Posterior vena cava (tissue), 2 donors: ENCODE results near the gene GSTO2. TPM values are rescaled to one million over a fixed set of nuclear protein-coding genes. Genes with fewer than 3 reads are reported as not detected.

ENCODE experiments used
- DNase-seq: peaks from one replicate; pipeline ENCODE4 v3.0.0-alpha.2; 2020; ENCODE audit warnings: low spot score
- intact Hi-C, 2 donors: fragments of 100-400 bp; cut with DNase I; formaldehyde crosslinking; loops; one replicate each; pipeline versions ENCODE4 v1.14.1 to v1.14.2; 2022 to 2023
- total RNA-seq, 2 donors: library from RNA; stranded (reverse); fragmentation: NEBNext Ultra II Directional; extraction: Animal tissue kit (Norgen Biotek cat#: 25700); gene quantifications; one replicate each; pipeline ENCODE4 v1.2.1, GENCODE V29; 2021
- donor health status: DM: yes; HTN: yes; CAD: no.
- donor health status: DM: yes; HTN: yes; CAD: no.

The GSTO2 gene
- total RNA-seq, 2 donors from 2014 or later = 0.48 to 1.9 TPM

DNA sequence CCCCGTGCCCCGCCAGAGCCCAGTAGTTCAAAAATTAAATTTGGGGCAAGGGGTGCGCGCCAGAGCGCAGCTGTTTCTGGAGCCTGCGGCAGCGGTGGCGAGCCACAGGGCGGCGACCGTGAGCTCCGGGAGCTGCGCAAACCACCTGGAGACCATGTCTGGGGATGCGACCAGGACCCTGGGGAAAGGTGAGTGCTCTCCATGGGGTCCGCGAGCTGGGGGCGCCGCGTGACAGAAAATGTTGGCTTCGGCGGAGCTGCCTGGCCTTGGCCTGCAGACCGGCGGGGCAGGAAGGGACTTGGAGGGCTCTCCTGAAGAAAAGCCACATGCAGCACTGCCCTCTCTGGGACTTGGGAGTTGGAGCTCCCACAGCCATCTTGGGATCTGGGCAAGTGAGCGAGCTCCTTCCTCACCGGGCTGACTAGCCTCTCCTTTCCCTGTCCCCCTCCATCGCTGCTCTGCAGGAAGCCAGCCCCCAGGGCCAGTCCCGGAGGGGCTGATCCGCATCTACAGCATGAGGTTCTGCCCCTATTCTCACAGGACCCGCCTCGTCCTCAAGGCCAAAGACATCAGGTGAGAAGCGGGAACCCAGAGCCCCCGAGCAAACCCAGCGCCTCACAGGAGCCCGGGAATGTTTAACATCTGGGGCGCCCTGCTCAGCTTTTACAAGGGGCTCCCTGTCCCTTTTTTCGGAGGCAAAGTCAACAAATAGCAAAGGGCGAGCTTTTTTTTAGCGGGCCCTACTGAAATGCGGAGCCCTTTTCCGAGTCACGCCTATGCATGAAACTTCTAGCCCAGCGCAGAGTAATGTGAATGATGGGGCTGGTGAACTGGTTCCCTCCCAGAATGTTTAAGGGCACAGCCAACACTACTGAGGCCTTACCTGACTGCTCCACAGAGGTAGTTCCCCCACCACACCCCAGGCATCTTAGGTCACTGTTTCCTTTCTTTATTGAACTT, 6.1 kb downstream of the GSTO2 start:
- intact Hi-C loops = no loop called here
- DNase-seq = peak; percentile 83

DNA sequence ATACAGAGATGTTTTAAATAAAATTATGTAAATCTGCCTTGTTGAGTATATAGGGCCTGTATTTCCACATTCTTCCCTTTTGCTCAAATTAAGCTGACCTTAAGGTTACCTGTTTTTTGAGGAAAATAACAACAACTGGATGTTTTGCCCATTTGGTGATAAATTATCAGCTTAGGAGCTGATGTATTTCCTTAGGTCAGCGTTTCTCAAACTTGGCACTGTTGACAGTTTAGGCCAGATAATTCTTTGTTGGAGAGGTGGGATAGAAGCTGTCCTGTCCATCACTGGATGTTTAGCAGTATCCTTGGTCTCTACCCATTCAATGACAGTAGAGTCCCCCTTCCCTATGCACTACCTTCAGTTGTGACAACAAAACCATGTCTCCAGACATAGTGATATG, 7.2 kb downstream of the GSTO2 start:
- intact Hi-C loops = no loop called here
- DNase-seq = no peak

DNA sequence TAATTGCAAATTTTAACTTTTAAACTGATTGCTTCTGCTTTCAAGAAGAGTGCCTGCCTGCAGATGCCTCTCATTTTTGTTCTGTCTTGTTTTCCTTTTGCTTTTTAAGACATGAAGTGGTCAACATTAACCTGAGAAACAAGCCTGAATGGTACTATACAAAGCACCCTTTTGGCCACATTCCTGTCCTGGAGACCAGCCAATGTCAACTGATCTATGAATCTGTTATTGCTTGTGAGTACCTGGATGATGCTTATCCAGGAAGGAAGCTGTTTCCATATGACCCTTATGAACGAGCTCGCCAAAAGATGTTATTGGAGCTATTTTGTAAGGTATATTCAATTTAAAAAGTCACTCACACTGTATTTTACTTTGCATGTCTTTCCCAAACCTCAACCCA, 8.8 kb downstream of the GSTO2 start:
- no peak for DNase-seq
- intact Hi-C loops = no loop called here

DNA sequence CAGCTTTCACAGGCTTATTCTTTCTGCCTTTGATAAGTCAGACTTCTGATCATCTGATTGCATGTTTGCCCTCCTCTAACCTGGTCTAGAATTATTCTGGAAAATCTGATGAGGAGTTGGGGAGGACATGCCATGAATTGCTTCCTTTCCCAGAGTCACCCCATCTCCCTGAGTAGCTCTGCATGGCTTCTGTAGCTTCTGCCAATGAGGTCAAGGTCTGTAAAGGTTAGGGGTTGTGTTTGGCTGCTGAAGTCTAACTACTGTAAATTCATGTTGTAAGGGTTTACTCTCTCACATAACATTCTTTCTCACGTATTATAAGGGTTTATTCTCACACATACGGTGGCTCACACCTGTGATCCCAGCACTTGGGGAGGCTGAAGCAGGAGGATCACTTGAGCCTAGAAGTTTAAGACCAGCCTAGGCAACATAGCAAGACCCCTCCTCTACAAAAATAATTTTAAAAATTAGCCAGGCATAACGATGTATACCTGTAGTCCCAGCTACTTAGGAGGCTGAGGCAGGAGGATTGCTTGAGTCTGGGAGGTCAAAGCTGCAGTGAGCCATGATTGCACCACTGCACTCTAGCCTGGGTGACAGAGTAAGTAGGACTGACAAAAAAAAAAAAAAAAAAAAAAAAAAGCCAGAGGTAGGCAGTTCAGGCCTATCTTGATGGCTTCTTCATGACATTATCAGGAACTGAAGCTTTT, 10.7 kb downstream of the GSTO2 start:
- intact Hi-C loops = no loop called here
- no peak for DNase-seq

DNA sequence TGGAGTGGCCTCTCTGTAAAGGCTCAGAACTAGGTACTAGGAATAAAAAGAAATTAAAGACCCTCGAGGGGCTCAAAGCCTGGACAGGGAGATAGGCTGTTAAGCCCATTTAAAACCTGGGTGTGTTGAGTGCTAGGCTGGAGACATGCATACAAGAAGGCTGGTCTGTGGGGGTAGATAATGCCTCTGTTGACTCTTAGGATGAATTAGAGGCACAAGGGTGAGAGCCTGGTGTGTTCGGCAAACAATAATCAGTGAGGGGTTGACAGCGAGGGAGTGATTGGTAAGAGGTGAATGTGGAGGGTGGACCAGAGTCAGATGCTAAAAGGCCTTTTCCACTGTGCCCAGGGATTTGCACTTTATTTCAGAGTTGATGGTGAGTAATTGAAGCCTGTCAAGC, 12.7 kb downstream of the GSTO2 start:
- no peak for DNase-seq
- intact Hi-C loops = no loop called here

DNA sequence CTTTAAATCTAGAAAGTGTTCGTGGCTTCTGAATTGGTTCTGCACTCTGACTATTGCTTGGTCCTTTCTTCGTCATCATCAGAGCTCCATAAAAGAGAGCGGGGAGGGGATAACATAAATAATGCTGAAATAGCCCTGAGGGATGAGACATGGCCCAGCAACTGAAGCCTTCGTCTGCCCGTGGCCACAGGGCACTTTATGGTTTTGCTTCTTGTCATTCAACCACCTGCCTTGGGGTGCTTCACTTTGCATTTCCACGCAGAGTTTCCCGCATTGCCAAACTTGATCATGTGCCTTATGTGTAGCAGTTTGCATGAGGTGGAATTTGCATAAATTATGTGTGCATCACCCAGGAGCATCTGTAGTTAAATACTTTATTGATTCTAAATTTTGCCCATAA, 15.9 kb downstream of the GSTO2 start:
- no peak for DNase-seq
- intact Hi-C loops = no loop called here

DNA sequence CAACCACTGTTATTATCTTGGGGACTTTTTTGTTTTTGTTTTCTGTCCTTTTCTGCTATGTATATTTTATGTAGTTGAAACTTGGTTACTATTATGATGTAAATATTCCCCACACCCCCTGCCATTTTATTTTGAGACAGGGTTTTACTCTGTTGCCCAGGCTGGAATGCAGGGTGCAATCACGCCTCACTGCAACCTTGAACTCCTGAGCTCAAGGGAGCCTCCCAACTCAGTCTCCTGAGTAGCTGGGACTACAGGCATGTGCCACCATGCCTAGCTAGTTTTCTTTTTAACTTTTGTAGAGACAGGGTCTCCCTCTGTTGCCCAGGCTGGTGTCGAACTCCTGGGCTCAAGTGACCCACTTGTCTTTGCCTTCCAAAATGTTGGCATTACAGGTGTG, 18.0 kb downstream of the GSTO2 start:
- intact Hi-C loops = no loop called here
- DNase-seq = no peak

DNA sequence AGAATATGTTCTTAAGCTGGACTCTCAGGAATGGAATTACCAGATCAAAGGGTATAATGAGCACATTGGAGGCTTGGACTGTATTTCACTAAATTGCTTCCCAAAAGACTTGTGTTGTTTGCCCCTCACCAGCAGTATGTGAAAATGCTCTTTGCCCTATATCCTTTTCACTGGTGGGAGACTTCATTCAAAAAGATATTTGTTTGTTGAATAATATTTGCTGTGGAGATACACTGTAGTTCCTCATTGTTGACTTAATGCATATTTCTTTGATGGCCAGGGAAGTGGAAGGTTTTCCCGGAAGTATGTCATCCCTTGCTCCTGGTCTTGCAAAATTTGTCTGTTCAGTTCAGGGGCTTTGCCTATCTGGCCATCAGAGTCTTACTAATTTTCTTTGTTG, 19.4 kb downstream of the GSTO2 start:
- intact Hi-C loops = no loop called here
- no peak for DNase-seq

DNA sequence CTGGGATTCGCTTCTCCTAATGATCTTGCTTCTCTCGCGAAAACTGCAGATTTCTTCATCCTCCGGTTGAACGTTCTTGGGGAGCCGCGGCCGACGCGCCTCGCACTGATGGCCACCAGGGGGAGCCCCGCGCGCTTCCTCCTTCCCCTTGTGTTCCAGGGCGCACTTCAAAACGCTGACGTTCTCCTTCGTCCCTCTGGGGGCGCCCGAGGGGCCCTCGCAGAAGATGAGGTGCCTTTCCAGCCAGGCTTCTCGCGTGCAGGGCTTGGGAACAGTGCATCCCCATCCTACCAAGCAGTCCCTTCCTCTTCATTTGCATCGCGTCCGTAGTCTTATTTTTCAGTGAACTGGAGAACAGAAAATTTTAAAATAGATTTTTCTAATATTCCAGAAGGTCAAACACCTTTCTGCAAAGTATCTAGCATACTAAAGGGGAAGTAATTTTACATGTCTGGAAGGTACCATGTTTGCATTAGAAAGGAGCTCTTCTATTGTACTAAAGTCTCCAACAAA, 22.5 kb downstream of the GSTO2 start:
- peak; percentile 98 for DNase-seq
- intact Hi-C loops = loop anchor here in 1 of 2 donors (5.0 kb wide), 1 partner anchor 61 kb away; the partner anchor contains the start of gene CFAP58

DNA sequence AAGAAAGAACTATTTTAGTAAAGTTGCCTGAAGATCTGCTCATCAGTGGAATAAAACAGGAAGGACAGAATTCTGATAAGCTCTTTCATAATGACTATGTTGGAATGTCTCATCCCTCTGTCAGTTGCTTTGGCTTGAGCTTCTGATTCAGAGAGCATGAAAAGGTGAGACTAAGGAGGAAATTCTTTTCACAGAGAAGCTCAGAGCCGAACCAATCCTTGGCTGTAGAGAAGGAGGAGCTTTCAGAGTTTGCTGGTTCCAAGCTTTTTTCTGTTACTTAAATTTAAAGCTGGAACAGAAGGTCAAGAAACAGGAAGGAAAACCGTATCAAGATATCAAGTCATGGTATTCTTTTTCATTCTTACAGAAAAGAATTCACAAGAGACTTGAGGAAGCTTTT, 24.0 kb downstream of the GSTO2 start:
- intact Hi-C loops = loop anchor here in 1 of 2 donors (5.0 kb wide), 1 partner anchor 59 kb away; the partner anchor contains the start of gene CFAP58
- no peak for DNase-seq

DNA sequence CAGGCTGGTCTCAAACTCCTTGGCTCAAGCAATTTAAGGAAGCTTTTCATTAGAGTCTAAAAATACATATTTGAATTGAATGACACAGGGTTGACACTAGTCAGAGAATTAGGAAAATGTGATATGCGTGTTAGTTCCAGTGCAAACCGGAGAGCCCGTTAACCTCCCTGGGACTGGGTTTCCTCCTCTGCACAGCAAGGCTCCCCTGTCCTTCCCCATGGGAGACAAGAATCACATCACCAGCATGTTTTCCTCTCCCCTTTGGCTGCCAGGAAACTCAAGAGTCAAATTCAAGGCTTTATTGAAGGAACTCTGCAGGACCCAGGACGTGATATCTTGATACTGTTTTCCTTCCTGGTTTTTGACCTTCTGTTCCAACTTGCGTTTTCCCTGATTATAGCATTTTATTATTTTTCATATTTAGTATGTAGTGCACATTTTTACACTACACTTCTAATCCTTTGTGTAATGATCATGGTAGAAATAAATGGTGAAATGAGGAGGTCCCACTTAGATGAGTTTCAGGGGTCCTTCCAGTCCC, 24.9 kb downstream of the GSTO2 start:
- no peak for DNase-seq
- intact Hi-C loops = loop anchor here in 1 of 2 donors (5.0 kb wide), 1 partner anchor 58 kb away; the partner anchor contains the start of gene CFAP58

DNA sequence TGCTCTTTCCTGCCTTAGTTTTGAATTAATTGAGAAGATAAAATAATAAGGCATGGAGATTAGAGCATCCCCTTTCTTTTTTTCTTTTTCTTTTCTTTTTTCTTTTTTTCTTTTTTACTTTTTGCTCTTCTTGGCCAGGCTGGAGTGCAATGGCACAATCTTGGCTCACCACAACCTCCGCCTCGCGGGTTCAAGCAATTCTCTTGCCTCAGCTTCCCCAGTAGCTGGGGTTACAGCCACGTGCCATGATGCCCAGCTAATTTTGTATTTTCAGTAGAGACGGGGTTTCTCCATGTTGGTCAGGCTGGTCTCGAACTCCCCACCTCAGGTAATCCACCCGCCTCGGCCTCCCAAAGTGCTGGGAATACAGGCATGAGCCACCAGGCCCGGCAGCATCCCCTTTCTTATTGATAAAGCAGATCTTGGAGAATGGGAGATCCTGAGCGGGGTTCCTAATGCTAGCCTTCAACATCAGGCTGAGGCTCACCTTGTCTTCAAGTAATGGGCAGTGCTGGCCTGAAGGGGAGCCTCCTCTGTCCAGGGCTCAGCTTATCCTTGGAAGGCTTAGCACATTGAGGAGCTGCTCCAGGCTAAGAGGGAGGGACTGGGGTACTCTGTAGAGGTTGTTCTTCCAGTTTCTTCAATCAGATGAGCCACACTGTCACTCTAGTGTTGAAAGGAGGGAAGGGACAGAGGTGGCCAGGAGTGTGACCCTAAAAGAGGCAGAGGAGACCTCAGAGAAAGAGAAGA, 27.9 kb downstream of the GSTO2 start:
- no peak for DNase-seq
- intact Hi-C loops = loop anchor here (5.0 kb wide), 2 partner anchors 40 to 50 kb away; partner anchors contain the start of gene ITPRIP (in 1 of the 2)

DNA sequence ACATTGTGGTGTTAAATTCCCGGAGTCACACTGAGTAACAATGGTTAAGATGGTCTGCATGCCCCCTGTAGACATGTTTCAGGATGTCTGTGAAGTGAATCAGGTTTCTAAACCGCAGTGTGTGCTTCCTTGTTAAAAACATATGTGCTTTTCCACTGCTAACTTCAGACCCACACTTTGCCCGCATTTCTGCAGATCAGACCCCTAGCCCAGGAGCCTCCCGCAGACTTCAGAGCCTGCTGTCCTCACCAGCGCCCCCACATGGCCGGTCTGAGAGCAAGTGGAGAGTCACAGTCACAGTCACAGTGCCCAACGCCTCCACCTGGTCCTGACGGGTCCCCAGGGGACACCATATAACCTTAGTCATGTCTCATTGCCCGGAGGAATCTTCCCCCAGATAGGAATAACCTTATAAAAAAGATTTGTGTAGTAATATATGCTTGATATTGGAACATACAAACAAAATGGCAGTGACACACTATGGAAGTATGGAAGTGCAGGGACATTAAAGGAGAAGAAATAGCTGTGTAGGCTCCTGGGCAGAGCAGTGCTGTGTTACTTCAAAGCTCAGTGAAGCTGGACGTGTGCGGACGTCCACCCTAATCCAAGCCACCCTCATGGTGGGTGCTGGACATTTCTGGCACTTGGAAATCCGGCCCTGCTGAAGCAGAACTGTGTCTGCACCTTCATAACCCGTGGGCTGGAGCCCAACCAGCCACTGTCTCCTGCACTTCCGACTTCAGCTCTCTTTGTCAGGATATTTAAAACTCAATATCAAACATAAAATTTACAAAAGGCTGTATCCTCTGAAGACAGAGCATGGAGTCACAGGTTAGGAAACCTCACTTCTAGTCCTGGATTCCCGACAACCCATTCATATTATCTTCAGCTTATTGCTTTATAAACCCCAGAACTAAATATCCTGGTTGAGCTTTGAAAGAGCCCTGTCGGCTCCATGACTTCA, 29.0 kb downstream of the GSTO2 start:
- DNase-seq = no peak
- intact Hi-C loops = loop anchor here (5.0 kb wide), 2 partner anchors 39 to 49 kb away; partner anchors contain the start of gene ITPRIP (in 1 of the 2)

DNA sequence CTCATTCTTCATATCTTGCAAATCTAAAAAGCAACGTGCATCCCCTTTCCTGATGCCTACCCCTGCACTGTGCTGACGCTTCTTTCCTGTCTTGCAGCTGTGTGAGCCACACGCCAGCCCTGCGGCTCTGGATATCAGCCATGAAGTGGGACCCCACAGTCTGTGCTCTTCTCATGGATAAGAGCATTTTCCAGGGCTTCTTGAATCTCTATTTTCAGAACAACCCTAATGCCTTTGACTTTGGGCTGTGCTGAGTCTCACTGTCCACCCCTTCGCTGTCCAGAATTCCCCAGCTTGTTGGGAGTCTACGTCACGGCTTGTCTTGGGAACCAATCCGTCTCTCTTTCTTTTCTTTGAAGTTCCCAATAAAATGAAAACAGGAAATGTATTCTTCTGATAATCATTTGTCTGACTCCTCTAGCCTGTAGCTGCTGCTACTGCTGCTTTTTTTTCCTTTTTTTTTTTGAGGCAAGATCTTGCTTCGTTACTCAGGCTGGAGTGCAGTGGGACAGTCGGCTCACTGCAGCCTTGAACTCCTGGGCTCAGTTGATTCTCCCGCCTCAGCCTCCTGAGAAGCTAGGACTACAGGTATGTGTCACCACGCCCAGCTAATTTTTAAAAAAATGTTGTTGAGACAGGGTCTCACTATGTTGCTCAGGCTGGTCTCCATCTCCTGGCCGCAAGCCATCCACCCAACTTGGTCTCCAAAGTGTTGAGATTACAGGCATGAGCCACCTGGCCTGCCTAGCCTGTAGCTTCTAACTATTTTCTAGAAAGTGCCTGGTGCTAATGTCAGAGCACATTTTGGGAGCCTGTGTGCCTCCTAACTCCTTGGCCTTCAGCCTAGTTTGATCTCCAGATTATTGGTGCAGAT, 30.3 kb downstream of the GSTO2 start:
- intact Hi-C loops = loop anchor here (5.0 kb wide), 2 partner anchors 38 to 48 kb away; partner anchors contain the start of gene ITPRIP (in 1 of the 2)
- no peak for DNase-seq

DNA sequence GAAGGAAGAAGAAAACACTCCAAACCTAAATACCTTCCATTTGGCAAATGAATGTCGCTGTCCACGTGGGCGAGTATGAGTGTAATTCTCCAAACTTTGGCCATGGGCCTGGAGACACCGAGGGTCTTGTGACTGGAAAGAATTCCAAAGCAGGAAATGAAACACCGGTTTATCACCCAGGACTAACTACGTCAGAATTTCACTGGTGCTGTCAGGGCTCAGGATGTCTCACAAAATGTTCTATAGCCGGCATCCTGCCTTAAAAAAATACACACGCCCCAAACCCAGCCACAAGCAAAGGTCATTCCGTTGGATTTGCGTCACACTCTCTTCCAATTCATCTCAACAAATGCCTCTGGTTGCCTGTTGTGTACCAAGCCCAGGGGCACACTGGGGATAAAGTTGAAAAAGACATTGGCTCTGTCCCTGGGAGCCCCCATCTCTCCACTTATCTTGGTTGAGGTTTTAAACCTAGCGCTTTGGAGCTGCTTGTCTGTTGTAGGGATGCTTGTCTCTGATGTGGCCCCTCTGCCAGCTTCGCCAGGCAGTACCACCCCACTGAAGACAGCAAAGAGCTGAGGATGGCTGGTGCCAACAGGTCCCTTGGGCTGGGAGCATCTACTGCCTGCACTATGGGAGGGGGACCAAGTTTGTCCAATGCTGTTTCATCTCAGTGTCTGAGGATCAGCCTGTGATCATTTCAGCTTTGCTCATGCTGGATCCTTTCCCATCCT, 31.2 kb downstream of the GSTO2 start:
- intact Hi-C loops = loop anchor here in 1 of 2 donors (5.0 kb wide), 1 partner anchor 37 kb away; the partner anchor contains the start of gene ITPRIP

DNA sequence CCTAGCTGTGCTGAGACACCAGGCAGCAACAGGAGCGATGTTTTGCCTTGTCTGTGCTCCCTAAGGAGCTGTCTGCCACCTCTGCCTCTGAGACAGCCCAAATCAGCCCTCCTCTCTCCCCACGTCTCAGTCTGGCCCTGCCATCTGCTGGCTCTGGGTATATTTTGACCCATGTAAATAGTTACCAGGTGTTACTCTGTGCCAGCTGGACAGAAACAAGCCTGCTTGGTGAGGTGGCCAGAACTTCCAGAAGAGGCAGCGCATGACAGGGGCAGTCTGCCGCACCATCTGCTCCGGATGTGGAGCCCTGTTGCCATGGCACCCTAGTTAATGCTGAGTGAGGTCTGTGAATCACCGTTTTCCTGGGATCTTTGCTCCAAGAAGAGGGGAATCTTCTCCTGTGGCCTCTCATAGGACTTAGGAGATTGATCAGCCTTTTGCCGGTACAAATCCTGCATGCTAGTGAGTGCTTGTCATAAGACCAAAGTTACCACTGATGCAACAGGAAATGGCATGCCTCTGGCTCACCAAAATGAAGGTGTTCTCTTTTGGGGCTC, 31.8 kb downstream of the GSTO2 start:
- no peak for DNase-seq
- intact Hi-C loops = loop anchor here in 1 of 2 donors (5.0 kb wide), 1 partner anchor 36 kb away; the partner anchor contains the start of gene ITPRIP

More for the DNA sequence above, 31.2 kb downstream of the GSTO2 start:
- DNase-seq = no peak
